ENCODE results near the gene MAP4K5.

- TF ChIP-seq POLR2AphosphoS5 (IDR thresholded peaks at IDR 0.05; ENCODE audit: low read depth, low read length) (no peak), POLR2A (IDR thresholded peaks at IDR 0.05; ENCODE audit: low read depth, low read length) (no peak)
Observed at GRCh38 chr14:50394713-50395112, 137.7 kb downstream of the MAP4K5 start.

Measured in GM12892 (cell line).